Testis (tissue), 3 donors: ENCODE data around the gene ATL3. TPM values are rescaled to one million over a fixed set of nuclear protein-coding genes. Genes with fewer than 3 reads are reported as not detected.
"Not testable (repeated sequence)": the region's sequence is repeated elsewhere in the genome, so short reads cannot be mapped to it uniquely, and the experiment has no call there.

Experiments used
- DNase-seq: peaks from one replicate; pipeline ENCODE4 v3.0.0-alpha.2; 2019
- H3K27ac ChIP-seq, 2 donors: fragments of 200-600 bp; sonication (generic); one replicate each; pipeline ENCODE4 v1.5.1; 2019
- H3K27me3 ChIP-seq: fragments of 200-600 bp; sonication (generic); one replicate; pipeline ENCODE4 v1.5.1; 2019
- H3K36me3 ChIP-seq: fragments of 200-600 bp; sonication (generic); one replicate; pipeline ENCODE4 v1.5.1; 2017; ENCODE audit warnings: low read depth; ENCODE audit errors: missing control alignments
- H3K4me1 ChIP-seq: fragments of 200-600 bp; sonication (generic); one replicate; pipeline ENCODE4 v1.5.1; 2019
- H3K4me3 ChIP-seq, 2 donors: fragments of 200-600 bp; sonication (generic); one replicate each; pipeline ENCODE4 v1.5.1; 2017 to 2019
- H3K9me3 ChIP-seq: fragments of 200-600 bp; sonication (generic); one replicate; pipeline ENCODE4 v1.5.1; 2017
- CTCF ChIP-seq, 3 experiments: fragments of 450-650 bp in 2 of 3; fragments of 200-600 bp in 1 of 3; sonication (generic) in 1 of 3; IDR thresholded peaks; one replicate each; pipeline ENCODE4 v1.5.1; 2016 to 2019; ENCODE audit warnings: antibody characterized with exemption in 3 of 3, mild to moderate bottlenecking in 2 of 3, moderate library complexity in 1 of 3
- POLR2A ChIP-seq: fragments of 450-650 bp; IDR thresholded peaks from one replicate; pipeline ENCODE4 v1.6.1; 2017; ENCODE audit warnings: antibody characterized with exemption, mild to moderate bottlenecking, moderate library complexity
- WGBS, 2 donors: methylation state at CpG; one replicate each; pipeline ENCODE4 v1.1.5; 2018; 5-methylcytosine and 5-hydroxymethylcytosine counted together
- intact Hi-C: fragments of 100-400 bp; cut with DNase I; formaldehyde crosslinking; loops from one replicate; pipeline ENCODE4 v1.15.1; 2023; ENCODE audit warnings: low total_unique reads
- polyA plus RNA-seq: library from polyadenylated mRNA; stranded (reverse); fragments of 350-450 nt; fragmentation: Illumina TruSeq; extraction: RNeasy Lipid Tissue Mini Kit (QIAGEN cat#74804); gene quantifications from one replicate; pipeline ENCODE4 v1.2.3, GENCODE V29; 2014; ENCODE audit warnings: low read depth, low replicate concordance; ENCODE audit not compliant: insufficient read depth
- total RNA-seq, 2 donors: library from RNA; depleted of rRNA; stranded (reverse); fragments of >200 nt; gene quantifications; one replicate each; pipeline ENCODE4 v1.2.3, GENCODE V29; 2016

ATL3 gene
- total and polyA plus RNA-seq, 3 donors from 2014 or later = 51.1 to 66.4 (median 63.9) TPM

- no peak overlapping the region for H3K27ac ChIP-seq
- TF ChIP-seq POLR2A = no peak
- TF ChIP-seq CTCF (IDR thresholded peaks at IDR 0.05) = no peak
- H3K9me3 ChIP-seq = no peaks in the 10 kb centered on the region
- no peak for DNase-seq
- H3K4me1 ChIP-seq = no peaks in the 10 kb centered on the region
- intact Hi-C loops = no loop called here
- 66% methylated on average over 7 of the region's 7 CpGs for WGBS, 2 donors
- no peaks in the 10 kb centered on the region for H3K27me3 ChIP-seq
- no peak overlapping the region for H3K4me3 ChIP-seq
- H3K36me3 ChIP-seq = no peaks in the 10 kb centered on the region
Measured at GRCh38 chr11:63623513-63624140, 47.5 kb downstream of the ATL3 start.

- no peak for DNase-seq
- intact Hi-C loops = no loop called here
- Histone ChIP-seq H3K27ac (no peak overlapping the region), H3K36me3 (no peaks in the 10 kb centered on the region), H3K27me3 (no peaks in the 10 kb centered on the region), H3K4me1 (no peaks in the 10 kb centered on the region), H3K9me3 (no peaks in the 10 kb centered on the region), H3K4me3 (no peak overlapping the region)
- 61 to 64% methylated on average over 2 of the region's 2 CpGs for WGBS, 2 donors
- TF ChIP-seq POLR2A = no peak
- no peak for TF ChIP-seq CTCF (IDR thresholded peaks at IDR 0.05)
Measured at GRCh38 chr11:63622323-63622722, 48.9 kb downstream of the ATL3 start.

- intact Hi-C loops = no loop called here
- Histone ChIP-seq H3K27me3 (no peaks in the 10 kb centered on the region), H3K36me3 (no peaks in the 10 kb centered on the region), H3K4me3 (no peak overlapping the region), H3K9me3 (no peaks in the 10 kb centered on the region), H3K27ac (no peak overlapping the region), H3K4me1 (no peaks in the 10 kb centered on the region)
- TF ChIP-seq CTCF (IDR thresholded peaks at IDR 0.05) (no peak), POLR2A (no peak)
- WGBS, 2 donors = 64 to 92% methylated on average over 1 of the region's 1 CpG
- no peak for DNase-seq
Measured at GRCh38 chr11:63621071-63621470, 50.1 kb downstream of the ATL3 start.

- DNase-seq = no peak
- no peaks in the 10 kb centered on the region for H3K27me3 ChIP-seq
- H3K4me3 ChIP-seq = no peak overlapping the region
- H3K36me3 ChIP-seq = no peaks in the 10 kb centered on the region
- H3K4me1 ChIP-seq = no peaks in the 10 kb centered on the region
- 54 to 65% methylated on average over 6 of the region's 6 CpGs for WGBS, 2 donors
- H3K27ac ChIP-seq = no peak overlapping the region
- no peaks in the 10 kb centered on the region for H3K9me3 ChIP-seq
- TF ChIP-seq CTCF (IDR thresholded peaks at IDR 0.05) = no peak
- TF ChIP-seq POLR2A = no peak
- intact Hi-C loops = no loop called here
Measured at GRCh38 chr11:63619967-63620366, 51.2 kb downstream of the ATL3 start.

- not testable (repeated sequence) for DNase-seq
Measured at GRCh38 chr11:63617686-63618085, 53.5 kb downstream of the ATL3 start.

More at GRCh38 chr11:63617686-63618085, 53.5 kb downstream of the ATL3 start:
- WGBS, 2 donors = 52 to 65% methylated on average over 5 of the region's 5 CpGs
- H3K4me1 ChIP-seq, H3K36me3 ChIP-seq, intact Hi-C loops, H3K27me3 ChIP-seq, H3K4me3 ChIP-seq, H3K27ac ChIP-seq, H3K9me3 ChIP-seq: not testable (repeated sequence)
